Chondrocyte (in vitro differentiated cells): ENCODE results near the gene PTPRN2. TPM values are rescaled to one million over a fixed set of nuclear protein-coding genes. Genes with fewer than 3 reads are reported as not detected.
A peak's percentile ranks its signal among the peaks of the same experiment; 100 is the strongest.

Experiments
- DNase-seq: peaks from one replicate; pipeline ENCODE4 v3.0.0; 2021; ENCODE audit warnings: mixed read lengths, low spot score
- H3K27ac Mint-ChIP-seq: one replicate; pipeline ENCODE4 v1.8.0; 2021; ENCODE audit warnings: mild to moderate bottlenecking, moderate library complexity, mixed read lengths; ENCODE audit not compliant: unreplicated experiment
- H3K27me3 Mint-ChIP-seq: 2 replicates; pipeline ENCODE4 v1.8.0; 2021; ENCODE audit warnings: low read depth, mixed read lengths
- H3K36me3 Mint-ChIP-seq: 2 replicates; pipeline ENCODE4 v1.8.0; 2021; ENCODE audit warnings: low read depth, mixed read lengths
- H3K4me1 Mint-ChIP-seq: 2 replicates; pipeline ENCODE4 v1.8.0; 2021; ENCODE audit warnings: low read depth, mild to moderate bottlenecking, mixed read lengths
- H3K4me3 Mint-ChIP-seq: one replicate; pipeline ENCODE4 v1.8.0; 2021; ENCODE audit warnings: mild to moderate bottlenecking, moderate library complexity, mixed read lengths; ENCODE audit not compliant: unreplicated experiment
- H3K9me3 Mint-ChIP-seq: 2 replicates; pipeline ENCODE4 v1.8.0; 2021; ENCODE audit warnings: low read depth, mixed read lengths
- total RNA-seq: library from RNA; stranded (reverse); gene quantifications from 3 replicates; pipeline ENCODE4 v1.2.1, GENCODE V29; 2021
- TF ChIP-seq, protein P1 (sequence below): fragments of 200-600 bp; sonication (generic); IDR thresholded peaks from 2 replicates; pipeline ENCODE4 v1.5.0; 2021; ENCODE audit warnings: antibody characterized with exemption, mild to moderate bottlenecking, moderate library complexity

The PTPRN2 gene
- total RNA-seq, 1 donor from 2014 or later, result 0.30 TPM

DNA sequence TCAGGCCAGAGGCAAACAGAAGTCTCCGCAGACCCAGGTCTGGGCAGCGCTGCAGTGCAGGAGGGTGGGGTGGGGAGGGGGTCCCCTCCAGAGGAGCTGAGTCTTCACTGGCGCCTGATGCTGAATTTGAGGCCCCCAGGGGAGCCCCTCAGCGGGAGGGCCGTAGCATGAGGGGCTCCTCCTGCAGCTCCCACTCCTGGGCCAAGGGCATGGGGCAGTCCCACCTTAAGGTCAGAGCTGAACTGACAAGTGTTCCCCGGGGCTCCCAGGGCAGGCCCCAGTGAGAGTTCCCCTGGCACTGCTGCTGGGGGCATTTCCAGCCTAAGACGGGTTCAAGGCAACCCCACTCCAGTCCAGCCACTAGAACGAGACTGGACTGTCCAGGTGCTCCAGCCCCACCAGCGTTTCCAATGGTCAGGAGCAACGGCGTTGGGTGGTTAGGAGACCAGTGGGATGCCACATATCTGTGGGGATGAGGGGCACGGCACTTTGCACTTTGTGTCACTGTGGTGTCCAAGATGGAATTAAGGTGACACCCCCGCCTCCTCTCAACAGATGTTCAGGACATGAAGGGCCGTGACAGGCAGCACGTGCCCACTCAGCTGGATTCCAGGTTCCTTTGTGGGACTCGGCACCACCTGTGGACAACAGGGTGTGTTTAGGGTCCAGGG is 139.1 kb downstream of the PTPRN2 start:
- H3K9me3 Mint-ChIP-seq, result no peaks in the 10 kb centered on the region
- no peaks in the 10 kb centered on the region for H3K36me3 Mint-ChIP-seq
- DNase-seq, result no peak
- H3K27ac Mint-ChIP-seq, result no peak overlapping the region
- H3K27me3 Mint-ChIP-seq, result no peaks in the 10 kb centered on the region
- H3K4me1 Mint-ChIP-seq, result no peaks in the 10 kb centered on the region
- H3K4me3 Mint-ChIP-seq, result no peak overlapping the region
- TF ChIP-seq, protein P1, sequence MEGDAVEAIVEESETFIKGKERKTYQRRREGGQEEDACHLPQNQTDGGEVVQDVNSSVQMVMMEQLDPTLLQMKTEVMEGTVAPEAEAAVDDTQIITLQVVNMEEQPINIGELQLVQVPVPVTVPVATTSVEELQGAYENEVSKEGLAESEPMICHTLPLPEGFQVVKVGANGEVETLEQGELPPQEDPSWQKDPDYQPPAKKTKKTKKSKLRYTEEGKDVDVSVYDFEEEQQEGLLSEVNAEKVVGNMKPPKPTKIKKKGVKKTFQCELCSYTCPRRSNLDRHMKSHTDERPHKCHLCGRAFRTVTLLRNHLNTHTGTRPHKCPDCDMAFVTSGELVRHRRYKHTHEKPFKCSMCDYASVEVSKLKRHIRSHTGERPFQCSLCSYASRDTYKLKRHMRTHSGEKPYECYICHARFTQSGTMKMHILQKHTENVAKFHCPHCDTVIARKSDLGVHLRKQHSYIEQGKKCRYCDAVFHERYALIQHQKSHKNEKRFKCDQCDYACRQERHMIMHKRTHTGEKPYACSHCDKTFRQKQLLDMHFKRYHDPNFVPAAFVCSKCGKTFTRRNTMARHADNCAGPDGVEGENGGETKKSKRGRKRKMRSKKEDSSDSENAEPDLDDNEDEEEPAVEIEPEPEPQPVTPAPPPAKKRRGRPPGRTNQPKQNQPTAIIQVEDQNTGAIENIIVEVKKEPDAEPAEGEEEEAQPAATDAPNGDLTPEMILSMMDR, result no peak

- Mint-ChIP-seq H3K9me3 (no peaks in the 10 kb centered on the region), H3K4me3 (no peak overlapping the region), H3K27me3 (no peaks in the 10 kb centered on the region), H3K27ac (no peak overlapping the region), H3K36me3 (no peaks in the 10 kb centered on the region), H3K4me1 (no peaks in the 10 kb centered on the region)
- TF ChIP-seq, protein P1, result no peak
- DNase-seq, result peak; percentile 92
These were observed 140.0 kb downstream of the PTPRN2 start for GRCh38 chr7:158447506-158448171.

- no peaks in the 10 kb centered on the region for H3K9me3 Mint-ChIP-seq
- no peak for DNase-seq
- no peaks in the 10 kb centered on the region for H3K36me3 Mint-ChIP-seq
- no peaks in the 10 kb centered on the region for H3K27me3 Mint-ChIP-seq
- no peak overlapping the region for H3K4me3 Mint-ChIP-seq
- no peaks in the 10 kb centered on the region for H3K4me1 Mint-ChIP-seq
- TF ChIP-seq, protein P1, result no peak
- H3K27ac Mint-ChIP-seq, result no peak overlapping the region
These were observed 140.5 kb downstream of the PTPRN2 start for GRCh38 chr7:158447151-158447505.

- no peak overlapping the region for H3K27ac Mint-ChIP-seq
- H3K4me1 Mint-ChIP-seq, result no peaks in the 10 kb centered on the region
- DNase-seq, result no peak
- no peaks in the 10 kb centered on the region for H3K36me3 Mint-ChIP-seq
- no peak overlapping the region for H3K4me3 Mint-ChIP-seq
- H3K9me3 Mint-ChIP-seq, result no peaks in the 10 kb centered on the region
- H3K27me3 Mint-ChIP-seq, result no peaks in the 10 kb centered on the region
- TF ChIP-seq, protein P1, result no peak
These were observed 140.9 kb downstream of the PTPRN2 start for GRCh38 chr7:158446706-158447105.

- H3K9me3 Mint-ChIP-seq, result no peaks in the 10 kb centered on the region
- no peaks in the 10 kb centered on the region for H3K27me3 Mint-ChIP-seq
- no peaks in the 10 kb centered on the region for H3K4me1 Mint-ChIP-seq
- H3K36me3 Mint-ChIP-seq, result no peaks in the 10 kb centered on the region
- TF ChIP-seq, protein P1, result no peak
- DNase-seq, result no peak
- no peak overlapping the region for H3K4me3 Mint-ChIP-seq
- no peak overlapping the region for H3K27ac Mint-ChIP-seq
These were observed 141.3 kb downstream of the PTPRN2 start for GRCh38 chr7:158446281-158446680.
